Measurements from ENCODE around the gene KIF3A. TPM values are rescaled to one million over a fixed set of nuclear protein-coding genes. Genes with fewer than 3 reads are reported as not detected.

The KIF3A gene
- polyA plus RNA-seq, 1 of the 3 experiments (the other 2 are of a cell fraction), result 5.1 TPM

DNA sequence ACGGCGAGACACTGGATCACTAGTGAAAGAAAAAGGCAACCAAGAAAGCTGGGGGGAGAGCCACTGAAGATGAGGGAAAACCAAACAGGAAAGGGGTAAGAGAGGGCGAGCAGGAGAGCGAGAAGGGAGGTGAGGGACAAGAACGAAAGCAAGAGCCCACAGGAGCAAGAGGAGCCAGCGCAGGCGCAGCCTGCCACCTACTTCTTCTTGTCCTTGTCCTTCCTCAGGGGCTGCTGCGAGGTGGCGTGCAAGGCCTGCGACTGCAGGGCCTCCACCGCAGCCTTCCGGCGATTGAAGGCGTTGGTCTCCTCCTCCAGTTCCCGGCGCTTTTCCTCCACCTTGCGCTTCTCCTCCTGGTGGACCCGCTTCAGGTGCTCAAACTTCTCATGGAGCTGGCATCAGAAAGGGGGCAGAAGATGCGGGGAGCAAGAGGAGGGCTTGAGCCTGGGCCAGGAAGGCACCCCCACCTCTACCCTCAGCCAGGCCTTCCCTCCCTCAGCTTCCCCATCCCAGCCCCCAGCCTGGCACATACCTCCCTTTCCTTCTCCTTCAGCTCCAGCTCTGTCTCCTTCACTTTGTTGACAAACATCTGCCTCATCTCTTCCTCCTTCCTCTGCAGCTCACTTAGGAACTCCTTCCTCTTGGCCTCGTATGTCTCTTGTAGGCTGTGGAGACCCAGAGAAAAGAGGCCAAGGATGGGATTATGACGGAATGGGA is 23.4 kb upstream of the KIF3A start:
- Histone ChIP-seq H3K4me2 (no peak overlapping the region), H3F3A (replicated peaks; ENCODE audit: insufficient read depth) (no peaks in the 10 kb centered on the region), H3K4me1 (ENCODE audit: control insufficient read depth in 1 of 2, insufficient read depth in 2 of 2, low read depth in 1 of 2, low read length in 1 of 2) (no peaks in the 10 kb centered on the region; a peak in 1 of 4 replicates), H3K9me3 (no peaks in the 10 kb centered on the region), H3K79me2 (ENCODE audit: insufficient read depth) (no peaks in the 10 kb centered on the region), H3K27ac (ENCODE audit: low read depth in 2 of 2, low read length in 1 of 2) (no peak overlapping the region), H2AFZ (ENCODE audit: low read depth) (no peak overlapping the region), H3K9me2 (no peaks in the 10 kb centered on the region), H3K9ac (no peak overlapping the region), H3K4me3 (ENCODE audit: low read depth in 2 of 2, low read length in 1 of 2) (no peak overlapping the region), H3K27me3 (ENCODE audit: insufficient read depth) (no peaks in the 10 kb centered on the region), H3K36me3 (replicated peaks in 1 of 2; ENCODE audit: control insufficient read depth in 1 of 2, insufficient read depth in 2 of 2, low read length in 1 of 2) (peaks cover 18 to 67% of the 10 kb centered on the region in 2 experiments), H4K20me1 (ENCODE audit: insufficient read depth) (no peaks in the 10 kb centered on the region)
- ChIA-PET POLR2A (no interaction called here), CTCF (interaction anchor here (0.9 to 1.8 kb wide), 2 partner anchors 56 to 59 kb away, joined by 3 to 5 read pairs; no protein-coding TSS in a partner anchor)
- no peak for DNase-seq
- TF ChIP-seq, protein P1, sequence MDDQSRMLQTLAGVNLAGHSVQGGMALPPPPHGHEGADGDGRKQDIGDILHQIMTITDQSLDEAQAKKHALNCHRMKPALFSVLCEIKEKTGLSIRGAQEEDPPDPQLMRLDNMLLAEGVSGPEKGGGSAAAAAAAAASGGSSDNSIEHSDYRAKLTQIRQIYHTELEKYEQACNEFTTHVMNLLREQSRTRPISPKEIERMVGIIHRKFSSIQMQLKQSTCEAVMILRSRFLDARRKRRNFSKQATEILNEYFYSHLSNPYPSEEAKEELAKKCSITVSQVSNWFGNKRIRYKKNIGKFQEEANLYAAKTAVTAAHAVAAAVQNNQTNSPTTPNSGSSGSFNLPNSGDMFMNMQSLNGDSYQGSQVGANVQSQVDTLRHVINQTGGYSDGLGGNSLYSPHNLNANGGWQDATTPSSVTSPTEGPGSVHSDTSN (IDR thresholded peaks at IDR 0.05), result no peak
- TF ChIP-seq RFX5 (IDR thresholded peaks at IDR 0.05; ENCODE audit: low read length) (no peak), NFIC (IDR thresholded peaks at IDR 0.05; ENCODE audit: borderline replicate concordance) (no peak)
- TF ChIP-seq, protein P2, sequence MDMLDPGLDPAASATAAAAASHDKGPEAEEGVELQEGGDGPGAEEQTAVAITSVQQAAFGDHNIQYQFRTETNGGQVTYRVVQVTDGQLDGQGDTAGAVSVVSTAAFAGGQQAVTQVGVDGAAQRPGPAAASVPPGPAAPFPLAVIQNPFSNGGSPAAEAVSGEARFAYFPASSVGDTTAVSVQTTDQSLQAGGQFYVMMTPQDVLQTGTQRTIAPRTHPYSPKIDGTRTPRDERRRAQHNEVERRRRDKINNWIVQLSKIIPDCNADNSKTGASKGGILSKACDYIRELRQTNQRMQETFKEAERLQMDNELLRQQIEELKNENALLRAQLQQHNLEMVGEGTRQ (IDR thresholded peaks at IDR 0.05; ENCODE audit: borderline replicate concordance, low read depth, low read length), result no peak
- TF ChIP-seq, protein P3, sequence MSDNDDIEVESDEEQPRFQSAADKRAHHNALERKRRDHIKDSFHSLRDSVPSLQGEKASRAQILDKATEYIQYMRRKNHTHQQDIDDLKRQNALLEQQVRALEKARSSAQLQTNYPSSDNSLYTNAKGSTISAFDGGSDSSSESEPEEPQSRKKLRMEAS (IDR thresholded peaks at IDR 0.05; ENCODE audit: low read depth), result no peak
- 94% methylated on average over 20 of the region's 21 CpGs for WGBS (ENCODE audit: low lambda C conversion rate)

DNA sequence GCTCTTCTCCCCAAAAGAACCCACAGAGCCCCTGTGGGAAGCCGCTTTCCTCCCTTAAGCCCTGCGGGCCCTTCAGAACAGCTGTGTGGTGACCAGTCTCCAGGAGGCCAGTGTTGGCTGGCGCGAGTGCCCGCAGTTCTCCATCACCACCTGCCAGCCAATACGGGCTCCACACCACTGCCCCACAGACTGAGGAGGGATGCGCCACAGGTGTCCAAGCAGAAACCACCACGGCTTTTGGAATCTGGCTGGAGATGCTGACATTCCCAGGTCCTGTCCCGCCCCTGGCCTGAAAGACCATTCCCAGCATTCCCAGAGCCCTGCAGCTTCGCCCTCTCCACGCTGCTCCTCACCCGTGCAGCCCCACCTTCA is 22.7 kb upstream of the KIF3A start:
- Histone ChIP-seq H3K36me3 (replicated peaks in 1 of 2; ENCODE audit: control insufficient read depth in 1 of 2, insufficient read depth in 2 of 2, low read length in 1 of 2) (peaks cover 18 to 64% of the 10 kb centered on the region in 2 experiments), H3K9me2 (no peaks in the 10 kb centered on the region), H3K27ac (ENCODE audit: low read depth in 2 of 2, low read length in 1 of 2) (no peak overlapping the region), H3F3A (replicated peaks; ENCODE audit: insufficient read depth) (no peaks in the 10 kb centered on the region), H3K9me3 (no peaks in the 10 kb centered on the region), H3K27me3 (ENCODE audit: insufficient read depth) (no peaks in the 10 kb centered on the region), H3K4me3 (ENCODE audit: low read depth in 2 of 2, low read length in 1 of 2) (no peak overlapping the region), H3K79me2 (ENCODE audit: insufficient read depth) (no peaks in the 10 kb centered on the region), H2AFZ (ENCODE audit: low read depth) (no peak overlapping the region), H3K4me1 (ENCODE audit: control insufficient read depth in 1 of 2, insufficient read depth in 2 of 2, low read depth in 1 of 2, low read length in 1 of 2) (no peaks in the 10 kb centered on the region; a peak in 1 of 4 replicates), H3K9ac (no peak overlapping the region), H3K4me2 (no peak overlapping the region), H4K20me1 (ENCODE audit: insufficient read depth) (no peaks in the 10 kb centered on the region)
- no peak for DNase-seq
- 98% methylated on average over 11 of the region's 12 CpGs for WGBS (ENCODE audit: low lambda C conversion rate)
- ChIA-PET POLR2A (no interaction called here), CTCF (no interaction called here)
- TF ChIP-seq, protein P4, sequence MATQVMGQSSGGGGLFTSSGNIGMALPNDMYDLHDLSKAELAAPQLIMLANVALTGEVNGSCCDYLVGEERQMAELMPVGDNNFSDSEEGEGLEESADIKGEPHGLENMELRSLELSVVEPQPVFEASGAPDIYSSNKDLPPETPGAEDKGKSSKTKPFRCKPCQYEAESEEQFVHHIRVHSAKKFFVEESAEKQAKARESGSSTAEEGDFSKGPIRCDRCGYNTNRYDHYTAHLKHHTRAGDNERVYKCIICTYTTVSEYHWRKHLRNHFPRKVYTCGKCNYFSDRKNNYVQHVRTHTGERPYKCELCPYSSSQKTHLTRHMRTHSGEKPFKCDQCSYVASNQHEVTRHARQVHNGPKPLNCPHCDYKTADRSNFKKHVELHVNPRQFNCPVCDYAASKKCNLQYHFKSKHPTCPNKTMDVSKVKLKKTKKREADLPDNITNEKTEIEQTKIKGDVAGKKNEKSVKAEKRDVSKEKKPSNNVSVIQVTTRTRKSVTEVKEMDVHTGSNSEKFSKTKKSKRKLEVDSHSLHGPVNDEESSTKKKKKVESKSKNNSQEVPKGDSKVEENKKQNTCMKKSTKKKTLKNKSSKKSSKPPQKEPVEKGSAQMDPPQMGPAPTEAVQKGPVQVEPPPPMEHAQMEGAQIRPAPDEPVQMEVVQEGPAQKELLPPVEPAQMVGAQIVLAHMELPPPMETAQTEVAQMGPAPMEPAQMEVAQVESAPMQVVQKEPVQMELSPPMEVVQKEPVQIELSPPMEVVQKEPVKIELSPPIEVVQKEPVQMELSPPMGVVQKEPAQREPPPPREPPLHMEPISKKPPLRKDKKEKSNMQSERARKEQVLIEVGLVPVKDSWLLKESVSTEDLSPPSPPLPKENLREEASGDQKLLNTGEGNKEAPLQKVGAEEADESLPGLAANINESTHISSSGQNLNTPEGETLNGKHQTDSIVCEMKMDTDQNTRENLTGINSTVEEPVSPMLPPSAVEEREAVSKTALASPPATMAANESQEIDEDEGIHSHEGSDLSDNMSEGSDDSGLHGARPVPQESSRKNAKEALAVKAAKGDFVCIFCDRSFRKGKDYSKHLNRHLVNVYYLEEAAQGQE (IDR thresholded peaks at IDR 0.05; ENCODE audit: low read depth, low read length), result no peak
- no peak for TF ChIP-seq FOSL2 (IDR thresholded peaks at IDR 0.05; ENCODE audit: borderline replicate concordance, low read depth)
- no peak for TF ChIP-seq EZH2phosphoT487 (IDR thresholded peaks at IDR 0.05; ENCODE audit: borderline replicate concordance, low read depth)
- TF ChIP-seq TAF1 (IDR thresholded peaks at IDR 0.05; ENCODE audit: borderline replicate concordance, low read depth, low read length), result no peak
- no peak for TF ChIP-seq EP300 (IDR thresholded peaks at IDR 0.05; ENCODE audit: borderline replicate concordance in 1 of 2, low read depth in 1 of 2, low read length in 1 of 2)
- TF ChIP-seq RXRA (IDR thresholded peaks at IDR 0.05; ENCODE audit: borderline replicate concordance, low read depth), result no peak

Data from SK-N-SH (cell line).